Activated CD4-positive, alpha-beta T cell treated with anti-CD3 and anti-CD28 coated beads, Interleukin-2, amount 10 ng/mL, durations not matched to agents 24 days and 14 days (primary cell): ENCODE results near the gene PSRC1. TPM values are rescaled to one million over a fixed set of nuclear protein-coding genes. Genes with fewer than 3 reads are reported as not detected.
"Not testable (repeated sequence)": the region's sequence is repeated elsewhere in the genome, so short reads cannot be mapped to it uniquely, and the experiment has no call there.

Source experiments
- DNase-seq: peaks from one replicate; pipeline ENCODE4 v3.0.0; 2022
- H3K27ac Mint-ChIP-seq: one replicate; pipeline ENCODE4 v1.8.0; 2022; ENCODE audit warnings: mild to moderate bottlenecking, mixed read lengths
- H3K27me3 Mint-ChIP-seq: one replicate; pipeline ENCODE4 v1.8.0; 2022; ENCODE audit warnings: mixed read lengths
- H3K36me3 Mint-ChIP-seq: one replicate; pipeline ENCODE4 v1.8.0; 2022; ENCODE audit warnings: low read depth, mild to moderate bottlenecking, mixed read lengths
- H3K4me1 Mint-ChIP-seq: one replicate; pipeline ENCODE4 v1.8.0; 2021; ENCODE audit warnings: mixed read lengths
- H3K4me3 Mint-ChIP-seq: one replicate; pipeline ENCODE4 v1.8.0; 2022; ENCODE audit warnings: mild to moderate bottlenecking, moderate library complexity, mixed read lengths
- H3K9me3 Mint-ChIP-seq: one replicate; pipeline ENCODE4 v1.8.0; 2021; ENCODE audit warnings: mixed read lengths
- intact Hi-C: fragments of 100-400 bp; cut with micrococcal nuclease; formaldehyde crosslinking; loops from one replicate; pipeline ENCODE4 v1.15.1; 2023
- total RNA-seq: library from RNA; stranded (reverse); gene quantifications from 2 replicates; pipeline ENCODE4 v1.2.3, GENCODE V29; 2022

PSRC1 gene
- total RNA-seq, 1 donor from 2014 or later: 4.5 TPM

- H3K4me3 Mint-ChIP-seq: no peak overlapping the region
- H3K4me1 Mint-ChIP-seq: no peaks in the 10 kb centered on the region
- intact Hi-C loops: no loop called here
- peaks cover 7% of the 10 kb centered on the region for H3K27me3 Mint-ChIP-seq
- no peak overlapping the region for H3K27ac Mint-ChIP-seq
- no peaks in the 10 kb centered on the region for H3K36me3 Mint-ChIP-seq
- no peaks in the 10 kb centered on the region for H3K9me3 Mint-ChIP-seq
- DNase-seq: no peak
Observed at GRCh38 chr1:109304226-109304920, 21.4 kb upstream of the PSRC1 start.

- no peak for DNase-seq
- Mint-ChIP-seq H3K4me3 (no peak overlapping the region), H3K9me3 (no peaks in the 10 kb centered on the region), H3K27me3 (peaks cover 2% of the 10 kb centered on the region), H3K36me3 (no peaks in the 10 kb centered on the region), H3K27ac (no peak overlapping the region), H3K4me1 (peaks cover 4% of the 10 kb centered on the region)
- intact Hi-C loops: no loop called here
Observed at GRCh38 chr1:109301874-109302273, 18.9 kb upstream of the PSRC1 start.

- H3K4me1 Mint-ChIP-seq: peaks cover 5% of the 10 kb centered on the region
- no peaks in the 10 kb centered on the region for H3K9me3 Mint-ChIP-seq
- intact Hi-C loops: no loop called here
- H3K27ac Mint-ChIP-seq: no peak overlapping the region
- peaks cover 2% of the 10 kb centered on the region for H3K27me3 Mint-ChIP-seq
- no peaks in the 10 kb centered on the region for H3K36me3 Mint-ChIP-seq
- DNase-seq: no peak
- H3K4me3 Mint-ChIP-seq: no peak overlapping the region
Observed at GRCh38 chr1:109300650-109301151, 17.8 kb upstream of the PSRC1 start.

- peaks cover 6% of the 10 kb centered on the region for H3K4me1 Mint-ChIP-seq
- intact Hi-C loops: no loop called here
- H3K27ac Mint-ChIP-seq: no peak overlapping the region
- no peaks in the 10 kb centered on the region for H3K9me3 Mint-ChIP-seq
- DNase-seq: no peak
- H3K36me3 Mint-ChIP-seq: no peaks in the 10 kb centered on the region
- peaks cover 8% of the 10 kb centered on the region for H3K27me3 Mint-ChIP-seq
- H3K4me3 Mint-ChIP-seq: no peak overlapping the region
Observed at GRCh38 chr1:109299558-109300343, 16.8 kb upstream of the PSRC1 start.

GRCh38 chr1:109298666-109299557 lies 16.0 kb upstream of the PSRC1 start:
- H3K9me3 Mint-ChIP-seq: no peaks in the 10 kb centered on the region
- no peak overlapping the region for H3K27ac Mint-ChIP-seq
- intact Hi-C loops: no loop called here
- H3K36me3 Mint-ChIP-seq: no peaks in the 10 kb centered on the region
- no peak overlapping the region for H3K4me3 Mint-ChIP-seq
- peaks cover 6% of the 10 kb centered on the region for H3K4me1 Mint-ChIP-seq
- peaks cover 9% of the 10 kb centered on the region for H3K27me3 Mint-ChIP-seq
- no peak for DNase-seq

- intact Hi-C loops: no loop called here
- H3K4me3 Mint-ChIP-seq: no peak overlapping the region
- no peak overlapping the region for H3K27ac Mint-ChIP-seq
- no peak for DNase-seq
- H3K27me3 Mint-ChIP-seq: peaks cover 16% of the 10 kb centered on the region
- H3K9me3 Mint-ChIP-seq: no peaks in the 10 kb centered on the region
- H3K4me1 Mint-ChIP-seq: peaks cover 6% of the 10 kb centered on the region
- no peaks in the 10 kb centered on the region for H3K36me3 Mint-ChIP-seq
Observed at GRCh38 chr1:109296782-109297181, 13.8 kb upstream of the PSRC1 start.

- Mint-ChIP-seq H3K9me3 (no peaks in the 10 kb centered on the region), H3K36me3 (no peaks in the 10 kb centered on the region), H3K4me1 (peaks cover 6% of the 10 kb centered on the region), H3K4me3 (no peak overlapping the region), H3K27ac (no peak overlapping the region), H3K27me3 (peaks cover 16% of the 10 kb centered on the region)
- no peak for DNase-seq
- intact Hi-C loops: no loop called here
Observed at GRCh38 chr1:109295712-109296415, 12.9 kb upstream of the PSRC1 start.

- DNase-seq: no peak
- H3K4me1 Mint-ChIP-seq: peaks cover 6% of the 10 kb centered on the region
- no peaks in the 10 kb centered on the region for H3K9me3 Mint-ChIP-seq
- H3K27ac Mint-ChIP-seq: no peak overlapping the region
- H3K4me3 Mint-ChIP-seq: no peak overlapping the region
- H3K36me3 Mint-ChIP-seq: no peaks in the 10 kb centered on the region
- intact Hi-C loops: no loop called here
- peaks cover 18% of the 10 kb centered on the region for H3K27me3 Mint-ChIP-seq
Observed at GRCh38 chr1:109294481-109294880, 11.5 kb upstream of the PSRC1 start.

- Mint-ChIP-seq H3K4me1 (peaks cover 2% of the 10 kb centered on the region), H3K27me3 (peaks cover 18% of the 10 kb centered on the region), H3K36me3 (no peaks in the 10 kb centered on the region), H3K4me3 (no peak overlapping the region), H3K27ac (no peak overlapping the region), H3K9me3 (no peaks in the 10 kb centered on the region)
- intact Hi-C loops: no loop called here
- no peak for DNase-seq
Observed at GRCh38 chr1:109293026-109293425, 10.1 kb upstream of the PSRC1 start.

- H3K27me3 Mint-ChIP-seq: peaks cover 20% of the 10 kb centered on the region
Observed at GRCh38 chr1:109292364-109292763, 9.4 kb upstream of the PSRC1 start.

GRCh38 chr1:109290998-109291397 lies 8.1 kb upstream of the PSRC1 start:
- DNase-seq: no peak
- H3K27me3 Mint-ChIP-seq: peaks cover 20% of the 10 kb centered on the region
- peaks cover 2% of the 10 kb centered on the region for H3K4me1 Mint-ChIP-seq
- no peak overlapping the region for H3K4me3 Mint-ChIP-seq
- intact Hi-C loops: no loop called here
- H3K27ac Mint-ChIP-seq: no peak overlapping the region
- no peaks in the 10 kb centered on the region for H3K9me3 Mint-ChIP-seq
- no peaks in the 10 kb centered on the region for H3K36me3 Mint-ChIP-seq

More at GRCh38 chr1:109292364-109292763, 9.4 kb upstream of the PSRC1 start:
- no peaks in the 10 kb centered on the region for H3K9me3 Mint-ChIP-seq
- no peak overlapping the region for H3K27ac Mint-ChIP-seq
- no peaks in the 10 kb centered on the region for H3K36me3 Mint-ChIP-seq
- DNase-seq: no peak
- intact Hi-C loops: no loop called here
- no peak overlapping the region for H3K4me3 Mint-ChIP-seq
- H3K4me1 Mint-ChIP-seq: peaks cover 2% of the 10 kb centered on the region

GRCh38 chr1:109290137-109290536 lies 7.2 kb upstream of the PSRC1 start:
- Mint-ChIP-seq H3K9me3 (no peaks in the 10 kb centered on the region), H3K36me3 (no peaks in the 10 kb centered on the region), H3K4me1 (no peaks in the 10 kb centered on the region), H3K4me3 (no peak overlapping the region), H3K27me3 (peaks cover 16% of the 10 kb centered on the region), H3K27ac (no peak overlapping the region)
- DNase-seq: no peak
- intact Hi-C loops: no loop called here

- intact Hi-C loops, DNase-seq, H3K27ac Mint-ChIP-seq, H3K9me3 Mint-ChIP-seq, H3K27me3 Mint-ChIP-seq, H3K36me3 Mint-ChIP-seq, H3K4me3 Mint-ChIP-seq: not testable (repeated sequence)
- peaks cover 14% of the 10 kb centered on the region for H3K4me1 Mint-ChIP-seq
Observed at GRCh38 chr1:109286762-109287161, 3.8 kb upstream of the PSRC1 start.
